GM18861 (cell line): ENCODE results near the gene LINGO4.

Experiments
- ATAC-seq: cut with Tn5 transposase; IDR thresholded peaks from one replicate; pipeline ENCODE4 v1.9.1; 2021; ENCODE audit not compliant: unreplicated experiment

LINGO4 gene, protein sequence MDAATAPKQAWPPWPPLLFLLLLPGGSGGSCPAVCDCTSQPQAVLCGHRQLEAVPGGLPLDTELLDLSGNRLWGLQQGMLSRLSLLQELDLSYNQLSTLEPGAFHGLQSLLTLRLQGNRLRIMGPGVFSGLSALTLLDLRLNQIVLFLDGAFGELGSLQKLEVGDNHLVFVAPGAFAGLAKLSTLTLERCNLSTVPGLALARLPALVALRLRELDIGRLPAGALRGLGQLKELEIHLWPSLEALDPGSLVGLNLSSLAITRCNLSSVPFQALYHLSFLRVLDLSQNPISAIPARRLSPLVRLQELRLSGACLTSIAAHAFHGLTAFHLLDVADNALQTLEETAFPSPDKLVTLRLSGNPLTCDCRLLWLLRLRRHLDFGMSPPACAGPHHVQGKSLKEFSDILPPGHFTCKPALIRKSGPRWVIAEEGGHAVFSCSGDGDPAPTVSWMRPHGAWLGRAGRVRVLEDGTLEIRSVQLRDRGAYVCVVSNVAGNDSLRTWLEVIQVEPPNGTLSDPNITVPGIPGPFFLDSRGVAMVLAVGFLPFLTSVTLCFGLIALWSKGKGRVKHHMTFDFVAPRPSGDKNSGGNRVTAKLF

GRCh38 chr1:151805066-151805820 lies at the start of gene LINGO4:
LINGO4 (minus strand) TSS chr1:151805419; CDS start chr1:151802704, 2,715 bp downstream.
- ATAC-seq, result no peak

- no peak for ATAC-seq
Observed at GRCh38 chr1:151854658-151855057, 49.4 kb upstream of the LINGO4 start.

DNA sequence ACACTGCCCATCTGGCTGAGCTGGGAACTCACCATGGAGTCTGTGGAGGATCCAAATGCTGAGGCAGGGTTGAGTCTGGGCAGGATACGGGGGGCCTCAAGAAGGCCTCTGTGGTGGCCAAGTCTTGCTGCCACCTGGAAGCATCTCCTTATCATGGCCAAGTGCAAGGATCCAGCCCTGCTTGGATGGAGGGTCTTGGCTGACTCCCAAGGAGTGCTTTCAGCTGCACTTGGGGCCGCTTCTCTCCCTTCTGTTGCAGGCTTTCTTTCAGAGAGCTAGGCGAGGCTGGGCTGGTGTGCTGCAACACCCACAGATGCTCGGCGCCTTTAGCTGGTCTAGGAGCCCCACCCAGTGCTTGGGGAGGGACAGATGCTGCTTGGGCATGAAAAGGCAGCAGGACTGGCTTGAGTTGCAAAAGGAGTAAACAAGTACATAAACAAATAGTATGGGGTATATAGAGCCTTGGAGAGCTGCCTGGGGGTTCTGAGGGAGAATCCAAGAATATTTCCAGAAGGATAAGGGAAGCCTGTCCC lies 48.3 kb upstream of the LINGO4 start, which contains the start of gene THEM5:
Gene THEM5, minus strand, starts transcription at position 302 of the 533 bp plus-strand sequence. Its CDS starts 147 bp downstream, at position 155.
- ATAC-seq, result no peak

DNA sequence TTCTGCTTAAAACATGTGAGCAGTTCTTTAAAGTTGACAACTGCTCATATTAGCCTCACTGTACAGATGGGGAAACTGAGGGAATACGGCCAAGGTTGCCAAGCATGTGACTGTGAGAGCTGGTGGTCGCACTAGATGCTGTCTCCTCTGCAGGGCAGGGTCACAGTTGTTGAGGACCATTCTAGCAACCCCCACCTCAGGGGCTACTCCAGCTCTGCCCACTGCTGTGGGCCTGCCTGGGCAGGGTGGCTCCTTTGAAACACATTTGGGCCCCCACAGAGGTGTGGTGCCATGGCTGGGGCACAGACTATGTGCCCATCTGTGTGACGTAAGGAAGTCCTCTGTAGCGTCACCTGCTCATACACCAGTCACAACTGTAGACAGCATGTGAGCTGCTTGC lies 47.5 kb upstream of the LINGO4 start:
- ATAC-seq, result no peak

DNA sequence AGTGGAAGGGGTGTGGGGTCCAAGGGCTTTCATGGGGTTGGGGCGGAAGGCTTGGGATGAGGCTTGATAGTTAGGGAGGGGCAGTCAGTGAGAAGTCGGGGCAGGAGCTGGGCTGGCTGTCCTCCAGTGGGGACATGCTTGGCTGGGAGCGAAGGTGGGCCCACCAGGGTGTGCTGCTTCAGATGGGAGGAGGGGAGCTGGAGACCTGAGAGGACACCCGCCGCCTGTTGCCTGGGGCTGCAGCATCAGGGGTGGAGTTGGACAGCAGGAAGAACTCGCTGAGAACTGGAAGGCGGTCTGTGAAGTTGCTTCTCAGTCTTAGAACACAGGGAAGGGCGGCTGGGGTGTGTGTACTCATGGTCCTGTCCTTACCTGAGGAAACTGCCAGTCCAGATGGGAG lies 46.7 kb upstream of the LINGO4 start:
- no peak for ATAC-seq

- ATAC-seq, result no peak
Observed at GRCh38 chr1:151849871-151850270, 44.7 kb upstream of the LINGO4 start.

DNA sequence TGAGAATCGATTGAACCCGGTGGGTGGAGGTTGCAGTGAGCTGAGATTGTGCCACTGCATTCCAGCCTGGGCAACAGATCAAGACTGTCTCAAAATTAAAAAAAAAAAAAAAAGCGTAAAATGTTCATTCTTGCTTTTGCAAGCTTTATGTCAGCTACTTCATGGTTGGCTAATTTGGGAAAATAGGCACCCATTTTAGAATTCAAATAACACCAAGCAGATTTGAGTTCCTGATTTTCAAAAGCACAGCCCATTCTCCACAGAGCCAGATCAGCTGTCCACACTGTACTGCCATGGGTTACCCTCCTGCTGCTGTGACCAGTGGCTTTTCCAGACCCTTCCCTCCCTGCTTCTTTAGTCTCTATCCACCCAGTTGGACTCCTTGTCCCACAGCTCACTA lies 43.9 kb upstream of the LINGO4 start:
- no peak for ATAC-seq

- ATAC-seq, result no peak
Observed at GRCh38 chr1:151847867-151848596, 42.8 kb upstream of the LINGO4 start.

- no peak for ATAC-seq
Observed at GRCh38 chr1:151846686-151847237, 41.5 kb upstream of the LINGO4 start.

DNA sequence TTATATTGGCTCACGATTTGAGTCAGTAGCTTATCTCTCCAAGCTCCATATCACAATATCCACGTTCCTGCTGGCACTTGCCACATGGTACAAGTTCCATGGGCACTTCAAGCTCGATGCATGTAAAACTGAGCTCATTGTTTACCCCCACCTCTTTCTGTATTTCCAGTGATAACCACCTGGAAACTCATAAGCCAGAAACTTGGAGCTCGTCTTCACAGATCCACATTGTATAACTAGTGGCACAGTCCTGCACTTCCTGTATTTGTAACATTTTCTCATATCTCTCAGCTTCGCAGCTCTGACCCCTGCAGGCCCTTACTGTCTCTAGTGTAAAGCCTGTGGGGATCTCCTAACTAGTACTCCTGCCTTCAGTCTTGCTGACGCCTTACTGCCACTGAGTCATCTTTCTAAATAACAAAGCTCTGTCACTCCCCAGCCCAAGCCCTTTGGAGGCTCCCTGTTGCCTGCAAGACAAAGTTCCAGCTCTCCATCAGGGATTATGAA lies 40.9 kb upstream of the LINGO4 start:
- no peak for ATAC-seq

GRCh38 chr1:151843398-151843797 lies 38.2 kb upstream of the LINGO4 start:
- no peak for ATAC-seq

GRCh38 chr1:151841141-151841540 lies 35.9 kb upstream of the LINGO4 start:
- no peak for ATAC-seq

DNA sequence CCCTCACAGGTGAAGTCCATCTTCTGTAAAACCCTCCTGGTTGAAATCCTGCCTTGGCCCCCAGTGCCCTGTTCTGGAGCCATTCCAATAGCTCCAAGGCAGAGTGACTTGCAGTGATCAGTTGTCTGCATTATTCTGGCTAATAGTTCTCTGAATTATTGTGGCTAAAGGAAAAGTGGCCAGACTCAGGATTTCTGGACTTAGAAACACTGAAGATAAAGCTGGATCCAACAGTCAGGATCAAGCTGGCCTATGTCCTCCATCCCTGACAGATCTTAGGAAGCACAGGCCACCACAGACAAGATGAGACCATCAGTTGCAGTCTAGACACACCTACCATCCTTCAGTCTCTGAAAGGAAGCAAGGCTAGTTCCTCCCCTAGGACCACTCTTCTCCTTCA lies 35.2 kb upstream of the LINGO4 start:
- no peak for ATAC-seq

DNA sequence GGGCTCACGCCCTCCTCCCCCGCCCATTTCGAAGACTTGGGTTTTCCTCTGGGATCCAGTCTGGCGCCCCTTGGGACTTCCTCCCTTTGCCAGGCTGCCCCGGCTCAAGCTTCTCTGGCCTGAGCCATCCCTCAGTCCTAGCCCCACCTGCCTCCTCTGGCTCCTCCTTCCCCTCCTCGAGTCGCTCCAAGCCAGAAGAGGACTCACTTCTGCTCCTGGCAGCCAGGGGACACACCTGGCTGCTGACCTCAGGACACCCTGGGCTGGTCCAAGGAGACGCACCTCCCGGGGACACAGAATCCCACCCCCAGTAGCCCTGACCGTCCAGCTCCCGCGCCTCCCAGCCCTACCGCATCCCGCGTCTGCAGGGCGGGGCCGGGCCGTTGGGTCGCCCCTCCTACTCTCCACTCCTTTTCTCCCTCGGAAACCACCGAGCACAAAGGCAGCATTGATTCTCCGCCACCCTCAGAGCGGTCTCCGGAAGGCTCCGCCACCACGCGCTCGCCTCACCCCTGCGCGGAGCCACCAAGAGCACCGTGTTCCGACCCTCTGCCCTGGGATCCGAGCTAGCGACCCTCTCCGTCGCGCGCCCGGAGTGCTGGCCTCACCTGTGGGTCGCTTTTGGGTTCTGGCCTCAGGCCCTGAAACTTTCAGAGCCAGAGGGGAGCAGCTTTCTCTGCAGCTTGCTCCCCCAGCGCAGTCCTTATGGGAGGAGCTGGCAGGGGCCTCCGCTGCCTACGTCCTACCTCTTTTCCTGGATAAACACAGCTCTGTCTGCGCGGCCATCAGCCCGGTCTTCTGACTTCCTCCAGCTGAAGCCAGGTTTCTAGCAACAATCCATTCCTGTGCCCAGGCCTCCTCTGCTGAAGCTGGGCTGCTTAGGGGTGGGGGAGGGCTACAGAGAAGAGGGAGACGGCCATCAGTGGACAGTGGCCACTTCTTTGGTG lies 34.5 kb upstream of the LINGO4 start, which contains the start of gene C2CD4D:
Gene C2CD4D, minus strand, starts transcription at position 364 of the 947 bp plus-strand sequence. CDS start 831 bp downstream, outside the sequence.
- no peak for ATAC-seq

- no peak for ATAC-seq
Observed at GRCh38 chr1:151839082-151839412, 33.8 kb upstream of the LINGO4 start.

GRCh38 chr1:151838222-151839081 lies 33.2 kb upstream of the LINGO4 start:
- ATAC-seq, result no peak

DNA sequence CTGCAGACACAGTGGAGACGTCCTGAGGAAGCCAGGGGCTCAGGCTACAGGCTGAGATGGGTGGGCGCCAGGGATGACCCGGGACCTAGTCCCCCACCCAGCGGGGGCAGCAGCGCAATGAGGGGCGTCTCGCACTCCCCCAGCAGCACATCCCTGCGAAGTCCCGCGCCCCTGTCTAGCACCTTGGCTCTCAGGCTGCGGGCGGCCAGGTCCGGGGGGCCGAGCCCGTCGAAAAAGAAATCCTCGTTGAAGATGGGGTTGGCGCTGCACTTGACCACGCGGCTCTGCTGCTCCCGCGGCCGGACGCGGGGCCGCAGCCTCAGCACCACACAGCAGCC lies 32.6 kb upstream of the LINGO4 start:
- no peak for ATAC-seq

- no peak for ATAC-seq
Observed at GRCh38 chr1:151837197-151837596, 32.0 kb upstream of the LINGO4 start.
